Neural cell (in vitro differentiated cells): ENCODE results near the gene ELMO1. TPM values are rescaled to one million over a fixed set of nuclear protein-coding genes. Genes with fewer than 3 reads are reported as not detected.

Experiments used
- H2AFZ ChIP-seq: fragments of 200-600, 300-800 bp; sonication (generic), shearing (Covaris generic); 2 replicates; pipeline ENCODE4 v1.6.0; 2014; ENCODE audit warnings: low read depth, mild to moderate bottlenecking, antibody characterized with exemption, low read length, moderate library complexity
- H3F3A ChIP-seq: fragments of 200-600 bp; shearing (Covaris generic); 2 replicates; pipeline ENCODE4 v1.6.1; 2016; ENCODE audit warnings: mild to moderate bottlenecking, moderate library complexity, mixed read lengths, antibody characterized with exemption, low read length; ENCODE audit not compliant: insufficient read depth, poor library complexity, severe bottlenecking
- H3K27ac ChIP-seq: fragments of 200-600, 300-800 bp; sonication (generic), shearing (Covaris generic); 2 replicates; pipeline ENCODE4 v1.5.1; 2014; ENCODE audit warnings: mild to moderate bottlenecking, low read length, moderate library complexity
- H3K27me3 ChIP-seq: fragments of 300-800, 200-600 bp; sonication (generic), shearing (Covaris generic); 2 replicates; pipeline ENCODE4 v1.6.0; 2014; ENCODE audit warnings: mild to moderate bottlenecking, low read depth, low read length, moderate library complexity; ENCODE audit not compliant: insufficient read depth
- H3K36me3 ChIP-seq: fragments of 300-800, 200-600 bp; sonication (generic), shearing (Covaris generic); 2 replicates; pipeline ENCODE4 v1.5.1; 2014; ENCODE audit warnings: mild to moderate bottlenecking, antibody characterized with exemption, low read length, moderate library complexity; ENCODE audit not compliant: insufficient read depth
- H3K4me2 ChIP-seq: fragments of 300-800, 200-600 bp; sonication (generic), shearing (Covaris generic); 2 replicates; pipeline ENCODE4 v1.6.0; 2014; ENCODE audit warnings: mild to moderate bottlenecking, low read length
- H3K4me3 ChIP-seq: fragments of 300-800, 200-600 bp; sonication (generic), shearing (Covaris generic); 2 replicates; pipeline ENCODE4 v1.5.1; 2014; ENCODE audit warnings: mild to moderate bottlenecking, low read length, moderate library complexity
- H3K79me2 ChIP-seq: fragments of 200-600 bp; shearing (Covaris generic); replicated peaks from 2 replicates; pipeline ENCODE4 v1.6.0; 2014; ENCODE audit warnings: mild to moderate bottlenecking, low read length, moderate library complexity; ENCODE audit not compliant: insufficient read depth
- H3K9ac ChIP-seq: fragments of 300-800, 200-600 bp; sonication (generic), shearing (Covaris generic); 2 replicates; pipeline ENCODE4 v1.6.1; 2016; ENCODE audit warnings: mild to moderate bottlenecking, low read length, mixed read lengths
- H3K9me2 ChIP-seq: fragments of 200-600 bp; shearing (Covaris generic); 2 replicates; pipeline ENCODE4 v1.6.1; 2016; ENCODE audit warnings: mild to moderate bottlenecking, low read length, mixed read lengths; ENCODE audit not compliant: insufficient read depth
- H3K9me3 ChIP-seq: fragments of 200-600, 300-800 bp; sonication (generic), shearing (Covaris generic); 2 replicates; pipeline ENCODE4 v1.6.1; 2016; ENCODE audit warnings: mild to moderate bottlenecking, mixed run types, low read length, moderate library complexity, mixed read lengths
- H4K20me1 ChIP-seq: fragments of 200-600 bp; shearing (Covaris generic); 2 replicates; pipeline ENCODE4 v1.6.1; 2016; ENCODE audit warnings: mild to moderate bottlenecking, mixed run types; ENCODE audit not compliant: insufficient read depth
- CTCF ChIP-seq: fragments of 450-650 bp; IDR thresholded peaks from 2 replicates; pipeline ENCODE4 v1.5.1; 2014; ENCODE audit warnings: antibody characterized with exemption, mild to moderate bottlenecking, moderate library complexity; ENCODE audit not compliant: poor library complexity, severe bottlenecking
- EP300 ChIP-seq: fragments of 450-650 bp; conservative IDR thresholded peaks from 2 replicates; pipeline ENCODE4 v1.6.1; 2014; ENCODE audit warnings: antibody characterized with exemption, mild to moderate bottlenecking, moderate library complexity; ENCODE audit not compliant: poor library complexity, severe bottlenecking
- EZH2 ChIP-seq: fragments of 200-600, 300-800 bp; shearing (Covaris generic), sonication (generic); IDR thresholded peaks from 2 replicates; pipeline ENCODE4 v1.6.1; 2014; ENCODE audit warnings: antibody characterized with exemption, low read length, borderline replicate concordance, mild to moderate bottlenecking; ENCODE audit not compliant: insufficient read depth, poor library complexity, severe bottlenecking
- MXI1 ChIP-seq: fragments of 450-650 bp; conservative IDR thresholded peaks from 2 replicates; pipeline ENCODE4 v1.6.1; 2014; ENCODE audit warnings: antibody characterized with exemption, mild to moderate bottlenecking; ENCODE audit not compliant: poor library complexity, severe bottlenecking
- POLR2AphosphoS5 ChIP-seq: IDR thresholded peaks from 2 replicates; pipeline ENCODE4 v1.6.1; 2012
- RAD21 ChIP-seq: fragments of 450-650 bp; conservative IDR thresholded peaks from 2 replicates; pipeline ENCODE4 v1.6.1; 2014; ENCODE audit warnings: antibody characterized with exemption, mild to moderate bottlenecking, moderate library complexity
- REST ChIP-seq: IDR thresholded peaks from 2 replicates; pipeline ENCODE4 v1.6.1; 2012; ENCODE audit warnings: borderline replicate concordance
- SMC3 ChIP-seq: fragments of 450-650 bp; conservative IDR thresholded peaks from 2 replicates; pipeline ENCODE4 v1.6.1; 2014; ENCODE audit warnings: antibody characterized with exemption, mild to moderate bottlenecking, moderate library complexity; ENCODE audit not compliant: poor library complexity
- TAF1 ChIP-seq: IDR thresholded peaks from 2 replicates; pipeline ENCODE4 v1.6.1; 2012; ENCODE audit warnings: low read depth
- polyA plus RNA-seq: library from polyadenylated mRNA; depleted of rRNA; stranded (reverse); fragments of >200 nt; gene quantifications from 2 replicates; pipeline ENCODE4 v1.2.3, GENCODE V29; 2014

Gene ELMO1
- polyA plus RNA-seq, 1 donor from 2014 or later, result 12.2 TPM

- H4K20me1 ChIP-seq, result no peaks in the 10 kb centered on the region
- H3K79me2 ChIP-seq, result no peaks in the 10 kb centered on the region
- TF ChIP-seq SMC3, result no peak
- no peak for TF ChIP-seq EP300
- no peak for TF ChIP-seq REST
- TF ChIP-seq RAD21, result no peak
- no peak for TF ChIP-seq MXI1
- TF ChIP-seq TAF1, result no peak
- no peak for TF ChIP-seq CTCF
- no peak for TF ChIP-seq POLR2AphosphoS5
- no peak for TF ChIP-seq EZH2
- no peaks in the 10 kb centered on the region for H3K36me3 ChIP-seq
- no peak overlapping the region for H3K4me2 ChIP-seq
- H3F3A ChIP-seq, result no peaks in the 10 kb centered on the region
- H3K9ac ChIP-seq, result no peak overlapping the region
- no peaks in the 10 kb centered on the region for H3K27me3 ChIP-seq
- H2AFZ ChIP-seq, result no peak overlapping the region
- H3K4me3 ChIP-seq, result no peak overlapping the region
- H3K27ac ChIP-seq, result no peak overlapping the region
- H3K9me2 ChIP-seq, result no peaks in the 10 kb centered on the region
- H3K9me3 ChIP-seq, result no peaks in the 10 kb centered on the region
These were observed 251.6 kb downstream of the ELMO1 start for GRCh38 chr7:37197108-37197507.

- Histone ChIP-seq H3K27me3 (no peaks in the 10 kb centered on the region), H2AFZ (no peak overlapping the region), H3K4me3 (no peak overlapping the region), H3K9me3 (no peaks in the 10 kb centered on the region), H3K9ac (no peak overlapping the region), H3K79me2 (no peaks in the 10 kb centered on the region), H3K36me3 (no peaks in the 10 kb centered on the region), H3F3A (no peaks in the 10 kb centered on the region), H3K27ac (no peak overlapping the region), H3K4me2 (no peak overlapping the region), H3K9me2 (no peaks in the 10 kb centered on the region), H4K20me1 (no peaks in the 10 kb centered on the region)
- TF ChIP-seq POLR2AphosphoS5 (no peak), REST (no peak)
These were observed 252.0 kb downstream of the ELMO1 start for GRCh38 chr7:37196676-37197075.
